Muscle of leg (tissue), 11 donors: ENCODE data around the gene TBXAS1. TPM values are rescaled to one million over a fixed set of nuclear protein-coding genes. Genes with fewer than 3 reads are reported as not detected.

ENCODE experiments used
- DNase-seq: peaks from one replicate; pipeline ENCODE4 v3.0.0; 2013
- H3K27ac ChIP-seq: one replicate; pipeline ENCODE4 v1.5.1; 2013; ENCODE audit warnings: mild to moderate bottlenecking, low read length, control low read depth
- H3K27me3 ChIP-seq: one replicate; pipeline ENCODE4 v1.6.1; 2013; ENCODE audit warnings: low read length; ENCODE audit not compliant: control insufficient read depth, insufficient read depth
- H3K36me3 ChIP-seq: one replicate; pipeline ENCODE4 v1.6.1; 2013; ENCODE audit warnings: low read length; ENCODE audit not compliant: control insufficient read depth, insufficient read depth
- H3K4me1 ChIP-seq: one replicate; pipeline ENCODE4 v1.6.1; 2013; ENCODE audit warnings: low read length; ENCODE audit not compliant: control insufficient read depth, insufficient read depth
- H3K4me3 ChIP-seq: one replicate; pipeline ENCODE4 v1.5.1; 2013; ENCODE audit warnings: low read length, control low read depth
- H3K9me3 ChIP-seq: replicated peaks from 2 replicates; pipeline ENCODE4 v1.6.1; 2013; ENCODE audit warnings: low read depth, low read length; ENCODE audit not compliant: control insufficient read depth
- WGBS: methylation state at CpG from one replicate; pipeline ENCODE4 v1.1.5; 2013; ENCODE audit warnings: missing lambda C conversion rate; ENCODE audit not compliant: insufficient coverage; 5-methylcytosine and 5-hydroxymethylcytosine counted together
- polyA plus RNA-seq, 8 donors: library from polyadenylated mRNA; unstranded; fragments of 120-200 nt; gene quantifications; one replicate each; pipeline versions ENCODE4 v1.2.1 to v1.2.3, GENCODE V29; 2013; ENCODE audit warnings: inconsistent platforms in 1 of 8, low replicate concordance in 1 of 8; ENCODE audit not compliant: insufficient read length in 8 of 8, insufficient read depth in 1 of 8
- total RNA-seq: library from RNA; stranded (reverse); fragments of 120-200 nt; gene quantifications from one replicate; pipeline ENCODE4 v1.2.4, GENCODE V29; 2013

Gene TBXAS1
- total and polyA plus RNA-seq, 9 donors = 2.6 to 4.5 (median 3.4) TPM

- no peaks in the 10 kb centered on the region for H3K27me3 ChIP-seq
- no peak for DNase-seq
- H3K4me3 ChIP-seq = no peak overlapping the region
- no peaks in the 10 kb centered on the region for H3K36me3 ChIP-seq
- WGBS = no CpG with 5 or more reads among the region's 2 CpGs
- H3K4me1 ChIP-seq = no peaks in the 10 kb centered on the region
- H3K9me3 ChIP-seq = no peaks in the 10 kb centered on the region
- no peak overlapping the region for H3K27ac ChIP-seq
Observed at GRCh38 chr7:139940866-139941265, 111.8 kb downstream of the TBXAS1 start.

GRCh38 chr7:139941421-139941820 lies 112.4 kb downstream of the TBXAS1 start:
- no peak overlapping the region for H3K27ac ChIP-seq
- no peaks in the 10 kb centered on the region for H3K27me3 ChIP-seq
- DNase-seq = peak; percentile 76
- no peaks in the 10 kb centered on the region for H3K4me1 ChIP-seq
- no peaks in the 10 kb centered on the region for H3K36me3 ChIP-seq
- 50% methylated on average over 1 of the region's 3 CpGs for WGBS
- H3K4me3 ChIP-seq = no peak overlapping the region
- no peaks in the 10 kb centered on the region for H3K9me3 ChIP-seq

- no peaks in the 10 kb centered on the region for H3K27me3 ChIP-seq
- H3K9me3 ChIP-seq = peaks cover 4% of the 10 kb centered on the region
- H3K4me1 ChIP-seq = no peaks in the 10 kb centered on the region
- no peak for DNase-seq
- no peak overlapping the region for H3K27ac ChIP-seq
- WGBS = no CpG with 5 or more reads among the region's 2 CpGs
- H3K36me3 ChIP-seq = no peaks in the 10 kb centered on the region
- no peak overlapping the region for H3K4me3 ChIP-seq
Observed at GRCh38 chr7:139941866-139942265, 112.8 kb downstream of the TBXAS1 start.

- Histone ChIP-seq H3K27ac (no peak overlapping the region), H3K4me1 (no peaks in the 10 kb centered on the region), H3K4me3 (no peak overlapping the region), H3K9me3 (peaks cover 5% of the 10 kb centered on the region), H3K36me3 (no peaks in the 10 kb centered on the region), H3K27me3 (no peaks in the 10 kb centered on the region)
- DNase-seq = peak; percentile 35
- 40% methylated on average over 1 of the region's 6 CpGs for WGBS
Observed at GRCh38 chr7:139942636-139943035, 113.6 kb downstream of the TBXAS1 start.

- WGBS = 70% methylated on average over 2 of the region's 4 CpGs
Observed at GRCh38 chr7:139943401-139943800, 114.3 kb downstream of the TBXAS1 start.

GRCh38 chr7:139944248-139944647 lies 115.2 kb downstream of the TBXAS1 start:
- Histone ChIP-seq H3K4me1 (no peaks in the 10 kb centered on the region), H3K4me3 (no peak overlapping the region), H3K27me3 (no peaks in the 10 kb centered on the region), H3K9me3 (peaks cover 5% of the 10 kb centered on the region), H3K27ac (no peak overlapping the region), H3K36me3 (no peaks in the 10 kb centered on the region)
- DNase-seq = no peak
- 70% methylated on average over 3 of the region's 3 CpGs for WGBS

More at GRCh38 chr7:139943401-139943800, 114.3 kb downstream of the TBXAS1 start:
- H3K36me3 ChIP-seq = no peaks in the 10 kb centered on the region
- H3K27ac ChIP-seq = no peak overlapping the region
- no peaks in the 10 kb centered on the region for H3K4me1 ChIP-seq
- H3K4me3 ChIP-seq = no peak overlapping the region
- H3K9me3 ChIP-seq = peaks cover 5% of the 10 kb centered on the region
- H3K27me3 ChIP-seq = no peaks in the 10 kb centered on the region
- DNase-seq = no peak

GRCh38 chr7:139946533-139946932 lies 117.5 kb downstream of the TBXAS1 start:
- H3K4me1 ChIP-seq = no peaks in the 10 kb centered on the region
- no peak overlapping the region for H3K27ac ChIP-seq
- no peak overlapping the region for H3K4me3 ChIP-seq
- no peak for DNase-seq
- no peaks in the 10 kb centered on the region for H3K27me3 ChIP-seq
- no peaks in the 10 kb centered on the region for H3K36me3 ChIP-seq
- WGBS = 80% methylated on average over 1 of the region's 2 CpGs
- H3K9me3 ChIP-seq = peaks cover 5% of the 10 kb centered on the region

GRCh38 chr7:139947021-139947420 lies 118.0 kb downstream of the TBXAS1 start:
- no peak overlapping the region for H3K4me3 ChIP-seq
- H3K9me3 ChIP-seq = peaks cover 5% of the 10 kb centered on the region
- no CpG with 5 or more reads among the region's 3 CpGs for WGBS
- no peak for DNase-seq
- no peak overlapping the region for H3K27ac ChIP-seq
- no peaks in the 10 kb centered on the region for H3K27me3 ChIP-seq
- H3K4me1 ChIP-seq = no peaks in the 10 kb centered on the region
- no peaks in the 10 kb centered on the region for H3K36me3 ChIP-seq

- H3K4me3 ChIP-seq = no peak overlapping the region
- no peaks in the 10 kb centered on the region for H3K4me1 ChIP-seq
- H3K27me3 ChIP-seq = no peaks in the 10 kb centered on the region
- no peaks in the 10 kb centered on the region for H3K36me3 ChIP-seq
- 83% methylated on average over 1 of the region's 2 CpGs for WGBS
- no peak for DNase-seq
- peaks cover 5% of the 10 kb centered on the region for H3K9me3 ChIP-seq
- H3K27ac ChIP-seq = no peak overlapping the region
Observed at GRCh38 chr7:139948167-139948566, 119.1 kb downstream of the TBXAS1 start.

- WGBS = 71% methylated on average over 3 of the region's 10 CpGs
Observed at GRCh38 chr7:139948587-139949335, 119.7 kb downstream of the TBXAS1 start.

More at GRCh38 chr7:139948587-139949335, 119.7 kb downstream of the TBXAS1 start:
- no peaks in the 10 kb centered on the region for H3K36me3 ChIP-seq
- no peaks in the 10 kb centered on the region for H3K4me1 ChIP-seq
- DNase-seq = no peak
- peaks cover 5% of the 10 kb centered on the region for H3K9me3 ChIP-seq
- no peak overlapping the region for H3K27ac ChIP-seq
- no peak overlapping the region for H3K4me3 ChIP-seq
- no peaks in the 10 kb centered on the region for H3K27me3 ChIP-seq
